ENCODE data around the gene RIMS3. TPM values are rescaled to one million over a fixed set of nuclear protein-coding genes. Genes with fewer than 3 reads are reported as not detected.

The RIMS3 gene
- total RNA-seq, 1 donor from 2014 or later = 4.7 TPM

DNA sequence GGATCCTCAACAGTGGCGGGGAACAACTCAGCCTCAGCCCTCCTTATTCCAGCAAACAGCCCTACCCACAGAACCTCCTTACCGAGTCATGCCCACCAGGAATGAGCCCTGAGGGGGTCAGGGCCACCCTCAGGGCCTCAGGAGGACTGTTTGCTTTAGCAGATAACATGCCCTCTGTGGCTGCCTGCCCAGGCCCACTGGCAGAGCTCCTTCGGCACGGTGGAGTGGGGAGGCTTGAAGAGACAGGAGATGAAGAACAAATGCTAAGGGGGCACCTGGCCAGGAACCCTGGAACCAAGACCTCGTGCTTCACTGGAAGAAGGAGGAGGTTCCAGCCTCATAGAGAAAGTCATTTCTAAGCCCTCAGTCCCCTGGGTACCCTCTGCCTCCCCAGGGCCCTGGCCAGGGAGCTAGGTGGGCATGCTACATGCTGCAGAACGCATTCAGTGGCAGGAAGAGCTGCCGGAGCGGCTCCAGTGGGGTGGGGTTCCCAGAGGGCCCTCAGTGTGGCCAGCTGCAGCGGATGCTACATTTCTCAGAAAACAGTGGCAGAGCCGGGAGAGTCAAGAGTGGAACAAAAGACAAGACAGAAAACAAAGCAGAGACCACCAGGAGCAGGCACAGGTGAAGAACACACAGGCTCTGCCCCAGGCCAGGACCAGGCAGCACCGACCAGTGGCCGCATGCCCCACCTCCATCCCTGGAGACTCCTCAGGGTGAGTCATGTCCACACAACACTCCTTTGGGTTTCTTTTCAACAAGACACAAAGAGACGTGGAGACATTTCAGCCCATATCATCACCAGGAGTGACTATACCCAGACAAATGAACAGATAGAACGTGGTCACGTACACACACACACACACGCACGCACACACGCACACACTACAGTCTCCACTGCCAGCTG is 39.8 kb downstream of the RIMS3 start:
- intact Hi-C loops (cut with DNase I) = no loop called here
- ATAC-seq (no peak), DNase-seq (no peak)
- no peak overlapping the region for H3K27ac ChIP-seq
- H3K36me3 ChIP-seq = no peaks in the 10 kb centered on the region
- no peaks in the 10 kb centered on the region for H3K9me3 ChIP-seq
- H3K4me3 ChIP-seq = no peak overlapping the region
- H3K27me3 ChIP-seq = no peaks in the 10 kb centered on the region
- H3K4me1 ChIP-seq = no peaks in the 10 kb centered on the region
- TF ChIP-seq, protein P1, sequence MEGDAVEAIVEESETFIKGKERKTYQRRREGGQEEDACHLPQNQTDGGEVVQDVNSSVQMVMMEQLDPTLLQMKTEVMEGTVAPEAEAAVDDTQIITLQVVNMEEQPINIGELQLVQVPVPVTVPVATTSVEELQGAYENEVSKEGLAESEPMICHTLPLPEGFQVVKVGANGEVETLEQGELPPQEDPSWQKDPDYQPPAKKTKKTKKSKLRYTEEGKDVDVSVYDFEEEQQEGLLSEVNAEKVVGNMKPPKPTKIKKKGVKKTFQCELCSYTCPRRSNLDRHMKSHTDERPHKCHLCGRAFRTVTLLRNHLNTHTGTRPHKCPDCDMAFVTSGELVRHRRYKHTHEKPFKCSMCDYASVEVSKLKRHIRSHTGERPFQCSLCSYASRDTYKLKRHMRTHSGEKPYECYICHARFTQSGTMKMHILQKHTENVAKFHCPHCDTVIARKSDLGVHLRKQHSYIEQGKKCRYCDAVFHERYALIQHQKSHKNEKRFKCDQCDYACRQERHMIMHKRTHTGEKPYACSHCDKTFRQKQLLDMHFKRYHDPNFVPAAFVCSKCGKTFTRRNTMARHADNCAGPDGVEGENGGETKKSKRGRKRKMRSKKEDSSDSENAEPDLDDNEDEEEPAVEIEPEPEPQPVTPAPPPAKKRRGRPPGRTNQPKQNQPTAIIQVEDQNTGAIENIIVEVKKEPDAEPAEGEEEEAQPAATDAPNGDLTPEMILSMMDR (IDR thresholded peaks at IDR 0.05) = no peak

DNA sequence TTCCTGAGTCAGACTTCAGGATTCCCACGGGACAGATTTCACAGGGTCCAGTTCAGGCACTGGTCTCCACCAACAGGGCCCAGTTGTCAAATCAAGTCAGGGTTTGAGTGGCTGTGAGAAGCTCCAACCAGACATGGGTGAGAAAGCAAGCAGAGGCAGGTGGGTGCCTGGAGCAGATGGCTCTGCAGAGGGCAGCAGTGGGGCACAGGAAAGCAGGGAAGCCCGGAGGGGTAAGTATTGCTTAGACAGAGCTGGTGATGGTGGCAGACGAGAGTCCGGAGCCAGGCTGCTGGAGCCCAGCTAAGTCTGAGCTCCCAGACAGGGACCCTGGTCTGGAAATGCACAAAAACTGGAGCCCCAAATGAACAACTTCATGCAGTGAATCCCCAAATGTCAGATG is 40.4 kb downstream of the RIMS3 start:
- TF ChIP-seq, protein P1 (IDR thresholded peaks at IDR 0.05) = peak; percentile 31
- intact Hi-C loops (cut with DNase I) = no loop called here
- ATAC-seq = peak; percentile 71
- Histone ChIP-seq H3K36me3 (no peaks in the 10 kb centered on the region), H3K27ac (no peak overlapping the region), H3K4me1 (no peaks in the 10 kb centered on the region), H3K27me3 (no peaks in the 10 kb centered on the region), H3K9me3 (no peaks in the 10 kb centered on the region), H3K4me3 (no peak overlapping the region)
- DNase-seq = no peak

DNA sequence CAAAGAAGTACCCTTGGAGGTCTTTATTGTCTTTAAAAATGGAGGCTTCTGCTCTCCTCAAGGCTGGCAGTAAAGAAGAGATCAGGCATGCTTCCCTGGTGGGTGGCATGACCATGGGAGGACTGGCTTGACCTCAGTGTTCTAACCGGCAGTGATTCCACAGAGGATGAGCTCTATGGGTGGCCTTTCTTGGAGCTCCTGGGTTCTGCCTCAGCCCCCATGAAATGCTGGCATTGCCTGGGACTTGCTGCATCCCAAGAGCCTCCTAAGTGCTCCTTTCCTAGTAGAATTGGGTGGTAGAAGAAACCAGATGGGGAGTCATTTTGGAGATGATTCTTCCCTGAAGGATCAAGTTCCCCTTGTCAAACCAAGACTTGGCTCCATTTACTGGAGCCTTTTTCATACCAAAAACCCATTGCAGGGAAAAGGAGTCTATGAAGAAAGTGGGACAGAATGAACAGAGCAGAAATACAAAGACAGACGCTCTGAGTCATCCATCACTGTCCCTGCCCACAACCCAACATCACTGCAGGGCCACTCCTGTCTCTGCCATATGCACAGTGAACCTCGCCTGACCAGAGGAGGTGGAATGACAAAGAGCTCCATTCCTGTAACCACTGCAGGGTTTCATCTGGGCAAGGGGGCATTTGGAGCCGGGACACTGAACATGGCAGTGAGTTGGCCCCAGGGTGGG is 42.4 kb downstream of the RIMS3 start:
- TF ChIP-seq, protein P1 (IDR thresholded peaks at IDR 0.05) = no peak
- intact Hi-C loops (cut with DNase I) = no loop called here
- Histone ChIP-seq H3K4me3 (no peak overlapping the region), H3K27ac (no peak overlapping the region), H3K36me3 (no peaks in the 10 kb centered on the region), H3K4me1 (no peaks in the 10 kb centered on the region), H3K9me3 (no peaks in the 10 kb centered on the region), H3K27me3 (no peaks in the 10 kb centered on the region)
- ATAC-seq = no peak
- no peak for DNase-seq

DNA sequence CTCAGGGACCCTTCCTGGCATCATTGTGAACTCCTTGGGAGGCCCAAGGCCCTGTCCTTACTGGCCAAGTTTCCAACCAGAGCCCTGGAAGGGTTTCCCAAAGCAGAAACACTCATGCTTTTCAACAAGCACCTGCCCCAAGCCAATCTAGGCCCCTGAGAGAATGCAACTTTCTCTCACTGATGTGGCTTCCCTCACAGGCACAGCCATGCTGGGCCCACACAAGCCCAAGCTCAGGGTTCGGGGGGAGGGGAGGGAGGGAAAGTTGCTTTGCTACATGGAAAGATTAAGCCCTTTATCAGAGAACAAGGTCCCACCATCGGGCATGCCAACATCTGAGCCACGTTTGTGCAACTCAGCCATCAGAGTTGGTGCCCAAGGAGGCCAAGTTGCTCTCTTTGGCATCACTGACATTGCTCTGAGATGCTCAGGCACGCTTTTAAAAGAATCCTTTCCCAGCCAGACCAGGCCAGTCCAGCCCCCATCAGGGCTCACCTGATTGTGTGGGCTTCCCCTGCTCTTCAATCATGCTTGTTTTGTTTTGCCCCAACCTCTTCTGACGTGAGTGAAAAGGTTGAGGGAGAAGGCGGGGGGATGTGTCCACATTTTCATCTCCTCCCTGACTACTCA is 43.5 kb downstream of the RIMS3 start:
- H3K27ac ChIP-seq = no peak overlapping the region
- no peak overlapping the region for H3K4me3 ChIP-seq
- H3K9me3 ChIP-seq = no peaks in the 10 kb centered on the region
- intact Hi-C loops (cut with DNase I) = no loop called here
- ATAC-seq = no peak
- TF ChIP-seq, protein P1 (IDR thresholded peaks at IDR 0.05) = no peak
- H3K36me3 ChIP-seq = no peaks in the 10 kb centered on the region
- no peaks in the 10 kb centered on the region for H3K27me3 ChIP-seq
- DNase-seq = no peak
- H3K4me1 ChIP-seq = no peaks in the 10 kb centered on the region

DNA sequence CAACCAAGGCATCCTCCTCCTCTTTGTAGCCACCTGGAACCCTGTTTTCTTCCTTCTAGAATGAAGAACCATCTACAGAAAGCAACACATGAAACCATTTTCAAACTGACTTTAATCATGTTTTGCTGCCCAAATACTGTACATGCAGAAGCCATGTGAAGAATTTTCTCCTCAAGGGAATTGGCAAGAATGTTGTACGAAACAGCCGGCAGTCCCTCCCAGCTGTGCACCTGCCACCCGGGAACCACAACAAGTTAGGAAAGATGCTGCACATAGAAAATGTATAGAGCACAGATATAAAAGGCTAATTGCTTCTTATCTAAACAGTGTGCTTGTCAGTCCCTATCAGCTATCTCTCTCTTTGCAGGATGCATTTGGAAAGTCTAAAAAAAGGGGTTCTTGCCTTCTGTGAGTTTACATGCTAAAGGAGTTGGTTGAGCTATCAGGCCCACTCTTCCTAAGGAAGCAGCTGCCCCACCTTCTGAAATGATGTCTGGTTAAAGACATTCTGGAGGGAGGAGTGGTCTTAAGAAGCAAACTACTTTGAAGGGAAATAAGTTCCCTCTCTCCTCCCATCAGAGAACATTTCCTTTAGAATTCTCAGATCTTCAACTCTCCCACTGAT is 44.8 kb downstream of the RIMS3 start:
- DNase-seq (no peak), ATAC-seq (no peak)
- intact Hi-C loops (cut with DNase I) = no loop called here
- H3K4me1 ChIP-seq = no peaks in the 10 kb centered on the region
- H3K9me3 ChIP-seq = no peaks in the 10 kb centered on the region
- no peak overlapping the region for H3K4me3 ChIP-seq
- TF ChIP-seq, protein P1 (IDR thresholded peaks at IDR 0.05) = no peak
- no peaks in the 10 kb centered on the region for H3K27me3 ChIP-seq
- no peaks in the 10 kb centered on the region for H3K36me3 ChIP-seq
- H3K27ac ChIP-seq = no peak overlapping the region
